SK-N-SH (cell line): ENCODE measurements around the gene DDAH1.

Experiments
- EP300 ChIP-seq, 2 experiments: IDR thresholded peaks; 2 replicates each; pipeline versions ENCODE4 v1.4.0 to v1.6.1; 2012; ENCODE audit warnings: borderline replicate concordance in 1 of 2, low read depth in 1 of 2, low read length in 1 of 2
- EZH2phosphoT487 ChIP-seq: fragments of 200-600 bp; sonication (generic); IDR thresholded peaks from 2 replicates; pipeline ENCODE4 v1.6.1; 2017; ENCODE audit warnings: low read depth, mixed run types, mild to moderate bottlenecking, antibody characterized with exemption, moderate library complexity, borderline replicate concordance
- JUND ChIP-seq: IDR thresholded peaks from 2 replicates; pipeline ENCODE4 v1.4.0; 2012
- MXI1 ChIP-seq: IDR thresholded peaks from 2 replicates; pipeline ENCODE4 v1.6.1; 2012; ENCODE audit warnings: mild to moderate bottlenecking, low read depth, low read length, improper control_type of control experiment
- POLR2AphosphoS5 ChIP-seq: IDR thresholded peaks from 2 replicates; pipeline ENCODE4 v1.6.1; 2012; ENCODE audit warnings: low read depth, low read length
- RXRA ChIP-seq: IDR thresholded peaks from 2 replicates; pipeline ENCODE4 v1.4.0; 2012; ENCODE audit warnings: low read depth, mild to moderate bottlenecking, borderline replicate concordance
- TF ChIP-seq, protein P1 (sequence below): fragments of 200-600 bp; sonication (generic); IDR thresholded peaks from 2 replicates; pipeline ENCODE4 v1.6.1; 2017; ENCODE audit warnings: antibody characterized with exemption, mild to moderate bottlenecking, moderate library complexity

GRCh38 chr1:85460555-85461088 lies 4.3 kb downstream of the DDAH1 start:
- TF ChIP-seq MXI1 (no peak), EZH2phosphoT487 (no peak), EP300 (IDR thresholded peaks at IDR 0.05; ENCODE audit: borderline replicate concordance in 1 of 2, low read depth in 1 of 2, low read length in 1 of 2) (no peak), POLR2AphosphoS5 (no peak), RXRA (no peak), JUND (no peak)
- TF ChIP-seq, protein P1, sequence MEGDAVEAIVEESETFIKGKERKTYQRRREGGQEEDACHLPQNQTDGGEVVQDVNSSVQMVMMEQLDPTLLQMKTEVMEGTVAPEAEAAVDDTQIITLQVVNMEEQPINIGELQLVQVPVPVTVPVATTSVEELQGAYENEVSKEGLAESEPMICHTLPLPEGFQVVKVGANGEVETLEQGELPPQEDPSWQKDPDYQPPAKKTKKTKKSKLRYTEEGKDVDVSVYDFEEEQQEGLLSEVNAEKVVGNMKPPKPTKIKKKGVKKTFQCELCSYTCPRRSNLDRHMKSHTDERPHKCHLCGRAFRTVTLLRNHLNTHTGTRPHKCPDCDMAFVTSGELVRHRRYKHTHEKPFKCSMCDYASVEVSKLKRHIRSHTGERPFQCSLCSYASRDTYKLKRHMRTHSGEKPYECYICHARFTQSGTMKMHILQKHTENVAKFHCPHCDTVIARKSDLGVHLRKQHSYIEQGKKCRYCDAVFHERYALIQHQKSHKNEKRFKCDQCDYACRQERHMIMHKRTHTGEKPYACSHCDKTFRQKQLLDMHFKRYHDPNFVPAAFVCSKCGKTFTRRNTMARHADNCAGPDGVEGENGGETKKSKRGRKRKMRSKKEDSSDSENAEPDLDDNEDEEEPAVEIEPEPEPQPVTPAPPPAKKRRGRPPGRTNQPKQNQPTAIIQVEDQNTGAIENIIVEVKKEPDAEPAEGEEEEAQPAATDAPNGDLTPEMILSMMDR: no peak
